Epithelial cell of proximal tubule (primary cell): ENCODE results near the gene YPEL3. TPM values are rescaled to one million over a fixed set of nuclear protein-coding genes. Genes with fewer than 3 reads are reported as not detected.
"Not testable (repeated sequence)": the region's sequence is repeated elsewhere in the genome, so short reads cannot be mapped to it uniquely, and the experiment has no call there.

Experiments
- DNase-seq: peaks from one replicate; pipeline ENCODE4 v3.0.0-alpha.2; 2011; ENCODE audit warnings: low read depth
- H3K4me3 ChIP-seq: 2 replicates; pipeline ENCODE4 v1.5.1; 2011; ENCODE audit warnings: low read depth, mild to moderate bottlenecking, low read length
- total RNA-seq: library from RNA; depleted of rRNA; stranded (reverse); fragments of >200 nt; gene quantifications from 2 replicates; pipeline ENCODE4 v1.2.3, GENCODE V29; 2015
- TF ChIP-seq, protein P1 (sequence below): conservative IDR thresholded peaks from 2 replicates; pipeline ENCODE4 v1.5.1; 2012; ENCODE audit warnings: low read depth, mild to moderate bottlenecking, low read length

The YPEL3 gene
- total RNA-seq, 1 donor from 2014 or later: 41.3 TPM

DNA sequence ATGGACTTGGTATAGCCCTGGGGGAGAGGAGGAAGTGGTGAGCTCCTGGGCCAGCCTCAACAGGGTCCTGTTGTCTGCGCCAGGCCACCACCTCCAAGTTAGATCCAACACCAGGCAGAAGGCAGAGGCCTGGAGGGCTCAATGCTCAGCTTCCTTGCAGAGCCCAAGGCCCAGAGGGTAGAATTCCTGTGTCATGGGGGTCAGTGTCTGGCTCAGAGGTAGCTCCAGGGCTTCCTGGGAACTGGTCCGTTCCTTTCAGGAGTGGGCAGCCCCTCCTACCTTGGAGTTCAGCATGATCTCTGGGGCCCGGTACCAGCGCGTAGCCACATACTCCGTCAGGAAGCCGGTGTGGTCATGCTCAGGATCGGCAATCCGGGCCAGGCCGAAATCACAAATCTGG lies 21.8 kb upstream of the YPEL3 start:
- TF ChIP-seq, protein P1, sequence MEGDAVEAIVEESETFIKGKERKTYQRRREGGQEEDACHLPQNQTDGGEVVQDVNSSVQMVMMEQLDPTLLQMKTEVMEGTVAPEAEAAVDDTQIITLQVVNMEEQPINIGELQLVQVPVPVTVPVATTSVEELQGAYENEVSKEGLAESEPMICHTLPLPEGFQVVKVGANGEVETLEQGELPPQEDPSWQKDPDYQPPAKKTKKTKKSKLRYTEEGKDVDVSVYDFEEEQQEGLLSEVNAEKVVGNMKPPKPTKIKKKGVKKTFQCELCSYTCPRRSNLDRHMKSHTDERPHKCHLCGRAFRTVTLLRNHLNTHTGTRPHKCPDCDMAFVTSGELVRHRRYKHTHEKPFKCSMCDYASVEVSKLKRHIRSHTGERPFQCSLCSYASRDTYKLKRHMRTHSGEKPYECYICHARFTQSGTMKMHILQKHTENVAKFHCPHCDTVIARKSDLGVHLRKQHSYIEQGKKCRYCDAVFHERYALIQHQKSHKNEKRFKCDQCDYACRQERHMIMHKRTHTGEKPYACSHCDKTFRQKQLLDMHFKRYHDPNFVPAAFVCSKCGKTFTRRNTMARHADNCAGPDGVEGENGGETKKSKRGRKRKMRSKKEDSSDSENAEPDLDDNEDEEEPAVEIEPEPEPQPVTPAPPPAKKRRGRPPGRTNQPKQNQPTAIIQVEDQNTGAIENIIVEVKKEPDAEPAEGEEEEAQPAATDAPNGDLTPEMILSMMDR: no peak
- DNase-seq: no peak

DNA sequence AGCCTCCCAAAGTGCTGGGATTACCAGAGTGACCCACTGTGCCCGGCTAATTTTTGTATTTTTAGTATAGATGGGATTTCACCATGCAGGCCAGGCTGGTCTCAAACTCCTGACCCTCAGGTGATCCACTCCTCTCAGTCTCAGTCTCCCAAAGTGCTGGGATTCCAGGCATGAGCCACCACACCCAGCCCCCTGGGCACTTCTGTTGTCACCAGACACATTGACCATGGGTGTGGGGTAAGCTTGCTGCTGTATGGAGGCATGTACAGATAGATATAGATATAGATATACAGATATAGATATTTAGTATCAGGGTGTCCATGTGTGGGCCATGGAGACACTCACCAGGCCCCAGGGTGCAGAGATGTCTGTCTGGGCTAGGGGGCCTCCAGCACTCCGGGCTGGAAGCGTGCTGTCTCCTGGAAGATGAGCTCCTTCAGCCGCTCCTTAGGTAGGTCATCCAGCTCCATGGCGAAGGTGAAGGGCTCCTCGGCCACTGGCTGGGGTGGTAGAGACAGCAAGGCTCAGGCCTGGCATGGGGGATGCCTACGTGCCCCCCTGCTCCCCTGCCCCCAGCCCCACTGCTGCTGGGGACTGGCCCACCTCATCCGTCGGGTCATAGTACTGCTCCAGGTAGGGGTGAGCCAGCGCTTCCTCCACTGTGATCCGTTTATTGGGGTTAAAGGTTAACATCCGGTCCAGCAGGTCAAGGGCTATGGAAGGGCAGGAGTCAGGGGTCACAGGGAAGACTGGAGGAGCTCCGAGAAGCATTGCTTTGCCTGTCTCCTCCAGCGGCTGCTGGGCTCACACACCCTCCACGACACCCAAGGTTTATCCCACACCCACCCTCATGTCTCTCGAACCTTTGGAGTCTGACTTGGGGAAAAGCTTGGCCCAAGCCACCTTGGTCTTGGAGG lies 20.5 kb upstream of the YPEL3 start:
- TF ChIP-seq, protein P1: no peak
- DNase-seq: no peak
- H3K4me3 ChIP-seq: no peak overlapping the region

More for the DNA sequence above, 21.8 kb upstream of the YPEL3 start:
- no peak overlapping the region for H3K4me3 ChIP-seq

DNA sequence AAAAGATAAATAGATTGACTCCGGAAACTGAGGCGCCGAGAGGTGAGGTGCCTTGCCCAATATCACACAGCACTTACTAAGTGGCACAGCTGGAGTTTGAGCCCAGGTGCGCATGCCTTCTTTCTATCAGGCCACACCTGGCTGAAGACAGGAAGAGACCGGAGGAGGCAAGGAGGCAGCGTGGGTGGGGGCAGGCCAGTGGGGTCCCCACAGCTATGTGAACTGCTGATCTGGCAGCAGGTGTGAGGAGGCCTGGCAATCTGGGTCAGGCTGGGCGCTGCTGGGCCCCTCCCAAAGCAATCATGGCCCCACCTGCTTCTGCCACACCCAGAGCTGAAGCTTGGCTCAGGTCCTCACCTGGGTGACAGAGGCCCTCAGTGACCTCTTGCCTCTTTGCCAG lies 19.2 kb upstream of the YPEL3 start:
- no peak for DNase-seq
- TF ChIP-seq, protein P1: no peak
- no peak overlapping the region for H3K4me3 ChIP-seq

DNA sequence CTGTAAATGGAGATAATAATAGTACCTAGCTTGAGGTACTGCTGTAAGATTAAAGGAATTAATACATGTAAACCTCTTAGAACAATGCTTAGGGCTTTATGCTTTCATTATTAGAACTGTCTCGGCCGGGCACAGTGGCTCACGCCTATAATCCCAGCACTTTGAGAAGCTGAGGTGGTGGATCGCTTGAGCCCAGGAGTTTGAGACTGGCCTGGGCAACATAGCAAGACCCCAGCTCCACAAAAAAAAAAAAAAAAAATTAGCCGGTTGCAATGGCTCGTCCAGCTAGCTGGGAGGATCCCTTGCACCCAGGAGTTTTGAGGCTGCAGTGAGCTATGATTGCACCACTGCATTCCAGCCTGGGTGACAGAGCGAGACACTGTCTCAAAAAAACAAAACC lies 18.8 kb upstream of the YPEL3 start:
- not testable (repeated sequence) for DNase-seq, H3K4me3 ChIP-seq

DNA sequence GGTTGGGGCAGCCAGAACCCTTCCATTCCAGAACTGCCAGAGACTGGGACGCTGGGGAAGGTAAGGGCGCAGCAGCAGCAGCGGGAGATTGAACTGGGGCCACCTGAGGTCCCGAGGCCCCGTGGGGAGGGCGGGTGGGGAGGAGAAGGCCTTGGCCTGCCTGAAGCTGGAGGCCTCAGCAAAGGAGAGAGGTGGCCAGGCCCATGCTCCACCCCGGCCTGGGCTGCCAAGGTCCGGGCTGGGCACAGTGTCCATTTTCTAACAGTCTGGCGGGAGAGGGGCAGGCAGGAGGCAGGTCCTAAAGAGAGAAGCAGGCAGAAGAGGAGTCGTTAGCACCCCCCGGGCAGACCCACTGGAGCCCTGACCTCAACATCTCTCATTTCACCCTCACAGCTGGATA lies 18.4 kb upstream of the YPEL3 start:
- no peak for DNase-seq
- TF ChIP-seq, protein P1: no peak
- H3K4me3 ChIP-seq: no peak overlapping the region

DNA sequence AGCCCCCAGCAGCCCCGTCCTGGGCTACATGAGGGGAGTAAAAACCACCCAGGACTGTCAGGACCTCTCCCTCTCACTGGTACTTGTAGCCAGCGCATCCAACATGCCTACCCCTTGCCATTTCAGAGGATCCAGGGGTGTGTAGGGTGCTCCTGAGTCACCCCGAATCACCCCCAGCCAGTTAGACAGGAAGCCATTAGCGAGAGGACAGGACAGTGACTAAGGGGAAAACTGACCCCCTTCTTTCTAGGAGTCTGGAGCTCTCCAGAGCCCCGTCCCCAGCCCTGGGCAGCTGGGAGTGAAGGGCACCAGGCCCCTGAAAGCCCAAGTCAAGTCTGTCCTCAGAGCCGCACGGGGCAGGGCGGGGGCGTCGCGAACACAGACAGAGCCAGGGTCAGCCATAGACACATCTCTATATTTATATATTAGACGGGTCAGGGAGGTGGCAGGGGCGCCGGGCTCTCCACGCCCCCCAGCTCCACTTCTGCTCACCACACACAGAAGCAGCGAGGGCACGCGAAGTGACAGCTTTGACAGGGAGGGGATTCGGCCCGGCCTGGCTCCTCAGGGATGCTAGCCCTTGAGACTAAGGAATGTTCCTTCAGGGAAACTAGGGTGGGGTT lies 17.8 kb upstream of the YPEL3 start:
- no peak overlapping the region for H3K4me3 ChIP-seq
- no peak for DNase-seq
- TF ChIP-seq, protein P1: no peak

DNA sequence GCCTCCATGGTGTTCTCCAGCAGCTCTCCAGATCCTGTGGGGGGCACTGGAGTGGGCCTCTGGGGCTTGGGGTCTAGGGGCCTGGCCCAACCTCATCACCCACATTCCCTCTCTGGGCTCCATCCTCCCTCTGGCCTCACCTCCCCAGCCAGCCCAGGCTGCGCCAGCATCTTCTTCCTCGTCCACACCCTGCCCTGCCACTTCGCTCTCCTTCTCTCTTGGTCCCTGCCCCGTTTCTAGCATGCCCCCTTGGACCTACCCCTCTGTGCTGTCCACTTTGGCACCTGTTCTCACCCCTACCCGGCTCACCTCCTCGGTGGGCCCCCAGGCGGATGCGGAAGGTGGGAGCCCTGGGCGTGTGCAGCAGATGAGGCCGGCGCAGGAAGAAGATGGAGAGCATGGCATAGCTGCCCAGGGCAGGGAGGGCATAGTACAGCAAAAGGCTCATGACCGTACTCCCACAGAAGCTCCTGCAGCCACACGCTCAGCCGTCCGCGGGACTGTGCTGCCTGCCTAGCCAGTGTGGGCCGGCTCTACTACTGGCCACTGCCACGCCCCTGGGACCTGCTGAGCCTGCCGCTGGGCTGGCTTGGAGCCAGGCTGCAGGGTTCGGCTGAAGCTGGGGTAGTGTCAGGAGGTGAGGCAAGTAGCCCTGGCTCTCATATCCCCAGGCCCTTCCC lies 17.2 kb upstream of the YPEL3 start, which contains the start of gene GDPD3:
Gene GDPD3 (minus strand): TSS at position 507 of the 680 bp plus-strand sequence. CDS start 59 bp downstream, at position 448.
- H3K4me3 ChIP-seq: no peak within 1 kb of the TSS
- TF ChIP-seq, protein P1: no peak
- no peak for DNase-seq
